ENCODE data around the gene CFAP68.

Gene CFAP68, protein sequence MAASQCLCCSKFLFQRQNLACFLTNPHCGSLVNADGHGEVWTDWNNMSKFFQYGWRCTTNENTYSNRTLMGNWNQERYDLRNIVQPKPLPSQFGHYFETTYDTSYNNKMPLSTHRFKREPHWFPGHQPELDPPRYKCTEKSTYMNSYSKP

DNA sequence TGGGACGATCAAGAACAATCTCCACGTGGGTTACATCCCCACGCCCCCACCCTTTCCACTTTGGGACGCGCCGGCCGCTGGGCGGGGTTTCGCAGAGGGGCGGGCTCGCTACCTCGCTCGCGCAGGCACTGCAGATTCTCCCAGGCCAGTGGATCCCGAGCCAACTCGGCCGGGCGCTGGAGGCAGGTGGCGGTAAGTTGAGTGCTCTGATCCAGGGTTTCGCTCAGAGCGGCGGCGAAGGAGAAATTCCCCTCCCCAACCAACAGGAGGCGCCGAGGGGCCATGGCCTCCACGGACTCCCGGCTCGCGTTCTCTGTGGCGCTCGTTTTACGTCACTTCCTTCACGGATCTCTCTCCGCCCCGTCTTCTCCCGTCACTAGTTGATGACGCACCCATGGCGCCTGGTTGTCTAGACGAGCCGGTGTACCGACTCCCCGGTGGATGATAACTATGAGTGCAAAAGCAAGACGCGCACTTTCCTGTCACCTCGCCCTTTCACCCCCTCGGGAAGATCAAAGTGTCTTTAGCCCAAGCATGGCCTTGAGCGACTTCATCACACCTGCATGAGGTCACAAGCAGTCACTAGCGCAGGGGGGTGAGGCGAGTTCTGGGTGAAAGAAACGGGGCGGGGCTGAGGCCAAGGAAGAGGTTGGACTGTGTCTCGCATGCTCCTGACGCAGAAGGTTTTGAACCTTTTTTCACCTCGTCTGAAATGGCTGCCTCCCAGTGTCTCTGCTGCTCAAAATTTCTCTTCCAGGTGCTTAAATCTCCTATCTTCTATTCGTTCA lies at the start of gene CFAP68, which contains the start of gene FDXACB1:
TSS of gene CFAP68 (plus strand) at position 693 of the 788 bp plus-strand sequence. CDS start at position 713, 20 bp downstream.
TSS of gene FDXACB1 (minus strand) at position 317 of the 788 bp plus-strand sequence. CDS start at position 284, 33 bp downstream.
- CTCF ChIA-PET = interaction anchor here (0.9 to 4.2 kb wide), 14 partner anchors 8 to 206 kb away, joined by 3 to 50 read pairs (median 4); partner anchors contain the start of gene ALG9
- POLR2A ChIA-PET = no interaction called here
- TF ChIP-seq, protein P1, sequence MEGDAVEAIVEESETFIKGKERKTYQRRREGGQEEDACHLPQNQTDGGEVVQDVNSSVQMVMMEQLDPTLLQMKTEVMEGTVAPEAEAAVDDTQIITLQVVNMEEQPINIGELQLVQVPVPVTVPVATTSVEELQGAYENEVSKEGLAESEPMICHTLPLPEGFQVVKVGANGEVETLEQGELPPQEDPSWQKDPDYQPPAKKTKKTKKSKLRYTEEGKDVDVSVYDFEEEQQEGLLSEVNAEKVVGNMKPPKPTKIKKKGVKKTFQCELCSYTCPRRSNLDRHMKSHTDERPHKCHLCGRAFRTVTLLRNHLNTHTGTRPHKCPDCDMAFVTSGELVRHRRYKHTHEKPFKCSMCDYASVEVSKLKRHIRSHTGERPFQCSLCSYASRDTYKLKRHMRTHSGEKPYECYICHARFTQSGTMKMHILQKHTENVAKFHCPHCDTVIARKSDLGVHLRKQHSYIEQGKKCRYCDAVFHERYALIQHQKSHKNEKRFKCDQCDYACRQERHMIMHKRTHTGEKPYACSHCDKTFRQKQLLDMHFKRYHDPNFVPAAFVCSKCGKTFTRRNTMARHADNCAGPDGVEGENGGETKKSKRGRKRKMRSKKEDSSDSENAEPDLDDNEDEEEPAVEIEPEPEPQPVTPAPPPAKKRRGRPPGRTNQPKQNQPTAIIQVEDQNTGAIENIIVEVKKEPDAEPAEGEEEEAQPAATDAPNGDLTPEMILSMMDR (IDR thresholded peaks at IDR 0.05; ENCODE audit: insufficient read depth, low read length, missing control alignments) = peak; percentile 95
- peak; percentile 76 for DNase-seq (ENCODE audit: low read depth, low spot score)
- peak within 1 kb of the TSS; percentile 94 for H3K4me3 ChIP-seq (ENCODE audit: low read depth, low read length)

DNA sequence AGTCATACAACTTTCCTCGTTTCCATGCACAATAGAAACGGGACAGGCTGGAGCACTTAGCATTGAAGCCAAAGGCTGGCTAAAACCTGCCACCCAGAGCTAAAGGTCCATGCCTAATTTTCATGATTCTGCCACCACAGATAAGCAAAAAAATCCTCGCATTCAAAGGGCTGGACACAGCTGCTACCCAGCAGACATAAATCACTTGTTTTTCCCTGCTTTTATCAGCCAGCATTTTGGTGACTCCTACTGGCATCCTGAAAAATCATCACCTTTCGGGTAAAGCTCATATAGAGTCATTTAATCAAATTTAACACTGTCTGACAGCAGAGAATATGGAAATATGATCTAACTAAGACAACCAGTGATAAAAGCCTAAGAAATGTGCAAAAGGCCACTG lies 45.8 kb upstream of the CFAP68 start:
- no peak overlapping the region for H3K4me3 ChIP-seq (ENCODE audit: low read depth, low read length)
- CTCF ChIA-PET = interaction anchor here (1.2 to 5.3 kb wide), 9 partner anchors 10 to 378 kb away, joined by 3 to 44 read pairs (median 7); no protein-coding TSS in a partner anchor
- TF ChIP-seq, protein P1 (IDR thresholded peaks at IDR 0.05; ENCODE audit: insufficient read depth, low read length, missing control alignments) = no peak
- no peak for DNase-seq (ENCODE audit: low read depth, low spot score)
- POLR2A ChIA-PET = no interaction called here

DNA sequence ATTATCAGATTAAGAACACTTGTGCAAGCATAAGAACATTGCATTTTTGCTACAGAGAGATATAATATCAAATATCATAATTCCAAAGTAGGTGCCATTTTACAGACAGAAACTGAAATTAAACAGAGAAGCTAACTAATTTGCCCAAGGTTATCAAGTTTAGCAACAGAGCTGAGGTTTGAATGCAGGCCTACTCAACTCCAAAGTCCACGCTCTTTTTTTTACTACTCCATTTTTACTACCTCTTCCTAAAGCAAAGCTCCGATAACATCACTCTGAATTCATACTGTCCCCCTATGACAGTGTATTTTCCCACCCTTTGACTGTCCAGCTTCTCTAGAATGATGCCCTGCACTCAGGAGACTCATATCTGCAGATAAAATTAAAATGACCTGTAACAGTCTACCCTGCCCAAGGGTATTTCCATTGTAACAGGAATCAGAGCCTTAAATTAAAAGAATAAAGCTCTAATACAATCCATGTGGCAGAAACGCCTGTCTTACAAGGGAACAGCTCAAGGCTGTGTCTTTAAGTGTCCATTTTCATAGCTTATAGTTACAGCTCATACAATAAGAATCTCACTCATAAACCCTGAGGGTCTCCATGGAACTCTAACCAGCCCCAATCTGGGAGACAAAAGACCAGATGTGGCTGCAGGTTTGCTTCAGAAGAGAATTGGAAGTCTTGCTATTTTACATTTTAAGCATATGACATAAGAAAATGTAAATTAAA lies 44.7 kb upstream of the CFAP68 start:
- no peak overlapping the region for H3K4me3 ChIP-seq (ENCODE audit: low read depth, low read length)
- ChIA-PET CTCF (interaction anchor here (0.9 to 5.3 kb wide), 11 partner anchors 8 to 379 kb away, joined by 3 to 44 read pairs (median 6); no protein-coding TSS in a partner anchor), POLR2A (interaction anchor here (0.9 kb wide), 1 partner anchor 92 kb away, joined by 3 read pairs; no protein-coding TSS in a partner anchor)
- TF ChIP-seq, protein P1 (IDR thresholded peaks at IDR 0.05; ENCODE audit: insufficient read depth, low read length, missing control alignments) = no peak
- no peak for DNase-seq (ENCODE audit: low read depth, low spot score)

DNA sequence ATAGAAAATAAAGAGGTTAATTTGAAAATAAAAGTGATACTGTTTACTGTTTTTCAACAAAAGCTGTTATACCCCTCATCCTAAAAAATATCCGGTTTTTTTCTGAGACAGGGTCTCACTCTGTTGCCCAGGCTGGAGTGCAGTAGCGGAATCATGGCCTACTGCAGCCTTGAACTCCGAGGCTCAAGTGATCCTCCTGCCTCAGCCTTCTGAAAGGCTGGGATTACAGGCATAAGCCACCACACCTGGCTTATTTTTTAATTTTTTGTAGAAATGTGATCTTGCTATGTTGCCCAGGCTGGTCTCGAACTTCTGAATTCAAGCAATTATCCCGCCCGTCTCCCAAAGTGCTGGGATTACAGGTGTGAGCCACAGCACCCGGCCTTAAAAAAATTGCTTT lies 43.7 kb upstream of the CFAP68 start:
- H3K4me3 ChIP-seq (ENCODE audit: low read depth, low read length) = no peak overlapping the region
- DNase-seq (ENCODE audit: low read depth, low spot score) = no peak
- CTCF ChIA-PET = interaction anchor here (1.0 to 5.3 kb wide), 7 partner anchors 7 to 271 kb away, joined by 3 to 44 read pairs (median 13); no protein-coding TSS in a partner anchor
- POLR2A ChIA-PET = interaction anchor here (0.9 kb wide), 1 partner anchor 91 kb away, joined by 3 read pairs; no protein-coding TSS in a partner anchor
- TF ChIP-seq, protein P1 (IDR thresholded peaks at IDR 0.05; ENCODE audit: insufficient read depth, low read length, missing control alignments) = no peak

DNA sequence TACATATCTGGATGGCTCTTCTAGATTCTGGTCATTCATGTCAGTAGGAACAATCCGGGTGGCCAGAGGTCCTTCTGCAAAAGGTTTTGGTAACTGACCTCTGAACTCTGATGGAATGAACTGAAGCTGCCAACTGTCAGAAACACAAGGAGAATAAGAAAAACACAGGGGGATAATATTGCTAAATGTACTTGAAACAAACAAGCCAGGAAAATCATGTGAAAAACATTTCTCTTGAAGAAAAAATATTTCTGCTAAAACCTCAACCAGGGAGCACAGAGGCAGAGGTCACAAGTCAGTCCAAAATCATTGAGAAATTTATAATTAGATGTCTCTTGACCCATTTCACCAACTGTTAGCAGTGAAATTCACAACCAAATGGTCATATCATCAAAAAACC lies 43.2 kb upstream of the CFAP68 start:
- CTCF ChIA-PET = interaction anchor here (1.0 to 4.7 kb wide), 7 partner anchors 10 to 254 kb away, joined by 3 to 33 read pairs (median 5); partner anchors contain the start of gene ALG9
- POLR2A ChIA-PET = interaction anchor here (0.9 kb wide), 1 partner anchor 249 kb away, joined by 3 read pairs; no protein-coding TSS in a partner anchor
- no peak overlapping the region for H3K4me3 ChIP-seq (ENCODE audit: low read depth, low read length)
- TF ChIP-seq, protein P1 (IDR thresholded peaks at IDR 0.05; ENCODE audit: insufficient read depth, low read length, missing control alignments) = no peak
- DNase-seq (ENCODE audit: low read depth, low spot score) = no peak
